Effector CD4-positive, alpha-beta T cell (primary cell): ENCODE results near the gene CCNB2.
"Not testable (repeated sequence)": the region's sequence is repeated elsewhere in the genome, so short reads cannot be mapped to it uniquely, and the experiment has no call there.

Experiments
- DNase-seq: peaks from one replicate; pipeline ENCODE4 v3.0.0-alpha.2; 2020
- total RNA-seq: gene quantifications from one replicate; lab custom pipeline; 2026; lab: John Stamatoyannopoulos, UW

CCNB2 gene
- total RNA-seq = 0.75 reads per million

- peak; percentile 84 for DNase-seq
These were observed at the start of gene CCNB2 for GRCh38 chr15:59104912-59105732. Gene CCNB2, plus strand, starts transcription at chr15:59105146. Its CDS starts 123 bp downstream, at chr15:59105269.

GRCh38 chr15:59059076-59059597 is 45.8 kb upstream of the CCNB2 start:
- no peak for DNase-seq

GRCh38 chr15:59060348-59060747 is 44.6 kb upstream of the CCNB2 start:
- DNase-seq = no peak

- DNase-seq = no peak
These were observed 41.9 kb upstream of the CCNB2 start for GRCh38 chr15:59063042-59063441.

GRCh38 chr15:59069430-59069829 is 35.5 kb upstream of the CCNB2 start:
- no peak for DNase-seq

GRCh38 chr15:59074607-59075006 is 30.3 kb upstream of the CCNB2 start:
- no peak for DNase-seq

- DNase-seq = no peak
These were observed 17.2 kb upstream of the CCNB2 start for GRCh38 chr15:59087731-59088130.

- DNase-seq = no peak
These were observed 10.9 kb upstream of the CCNB2 start for GRCh38 chr15:59094077-59094476.

- DNase-seq = no peak
These were observed 8.5 kb upstream of the CCNB2 start for GRCh38 chr15:59096429-59096828.

GRCh38 chr15:59099162-59099685 is 5.7 kb upstream of the CCNB2 start:
- DNase-seq = no peak

GRCh38 chr15:59104602-59104911 is 389 bp upstream of the CCNB2 start:
- no peak for DNase-seq

- no peak for DNase-seq
These were observed 908 bp downstream of the CCNB2 start for GRCh38 chr15:59105854-59106253.

GRCh38 chr15:59111251-59111650 is 6.3 kb downstream of the CCNB2 start:
- no peak for DNase-seq

GRCh38 chr15:59115047-59115446 is 10.1 kb downstream of the CCNB2 start:
- no peak for DNase-seq

GRCh38 chr15:59116141-59116540 is 11.2 kb downstream of the CCNB2 start:
- DNase-seq = no peak

- DNase-seq = no peak
These were observed 11.8 kb downstream of the CCNB2 start for GRCh38 chr15:59116771-59117170.

GRCh38 chr15:59119625-59120024 is 14.7 kb downstream of the CCNB2 start:
- no peak for DNase-seq

- no peak for DNase-seq
These were observed 16.0 kb downstream of the CCNB2 start for GRCh38 chr15:59120937-59121336.

- no peak for DNase-seq
These were observed 19.3 kb downstream of the CCNB2 start for GRCh38 chr15:59124261-59124660.

GRCh38 chr15:59125683-59126082 is 20.7 kb downstream of the CCNB2 start:
- DNase-seq = not testable (repeated sequence)

- not testable (repeated sequence) for DNase-seq
These were observed 22.3 kb downstream of the CCNB2 start for GRCh38 chr15:59127255-59127654.

GRCh38 chr15:59131456-59131855 is 26.5 kb downstream of the CCNB2 start:
- DNase-seq = no peak

- no peak for DNase-seq
These were observed 27.1 kb downstream of the CCNB2 start for GRCh38 chr15:59131969-59132562.

- no peak for DNase-seq
These were observed 29.0 kb downstream of the CCNB2 start for GRCh38 chr15:59133929-59134427.
